ENCODE results near the gene MANSC1.

GRCh38 chr12:12286441-12286840 lies 63.6 kb downstream of the MANSC1 start:
- TF ChIP-seq CTCF (IDR thresholded peaks at IDR 0.05) (no peak), REST (IDR thresholded peaks at IDR 0.05; ENCODE audit: insufficient read depth in 1 of 2, low read depth in 2 of 2, low read length in 1 of 2) (no peak), TCF7L2 (IDR thresholded peaks at IDR 0.05; ENCODE audit: low read depth, low read length) (no peak)

Measured in Panc1 (cell line).